HG02943 (cell line): ENCODE results near the gene MAD1L1.
"Not testable (repeated sequence)": the region's sequence is repeated elsewhere in the genome, so short reads cannot be mapped to it uniquely, and the experiment has no call there.

ENCODE experiments used
- ATAC-seq: cut with Tn5 transposase; IDR thresholded peaks from one replicate; pipeline ENCODE4 v1.9.1; 2021; ENCODE audit warnings: mild to moderate bottlenecking, low read depth, moderate library complexity; ENCODE audit not compliant: unreplicated experiment

MAD1L1 gene

GRCh38 chr7:2076649-2077064 lies 156.1 kb downstream of the MAD1L1 start:
- ATAC-seq = no peak

GRCh38 chr7:2075811-2076210 lies 156.9 kb downstream of the MAD1L1 start:
- ATAC-seq = no peak

- no peak for ATAC-seq
Measured at GRCh38 chr7:2074691-2075090, 158.1 kb downstream of the MAD1L1 start.

GRCh38 chr7:2072798-2073197 lies 159.9 kb downstream of the MAD1L1 start:
- no peak for ATAC-seq

GRCh38 chr7:2072042-2072441 lies 160.7 kb downstream of the MAD1L1 start:
- ATAC-seq = no peak

- no peak for ATAC-seq
Measured at GRCh38 chr7:2071133-2071832, 161.5 kb downstream of the MAD1L1 start.

- no peak for ATAC-seq
Measured at GRCh38 chr7:2070151-2070763, 162.5 kb downstream of the MAD1L1 start.

GRCh38 chr7:2069472-2069860 lies 163.3 kb downstream of the MAD1L1 start:
- no peak for ATAC-seq

- ATAC-seq = no peak
Measured at GRCh38 chr7:2068693-2069471, 163.9 kb downstream of the MAD1L1 start.

GRCh38 chr7:2066251-2066919 lies 166.4 kb downstream of the MAD1L1 start:
- no peak for ATAC-seq

- no peak for ATAC-seq
Measured at GRCh38 chr7:2065528-2065927, 167.2 kb downstream of the MAD1L1 start.

GRCh38 chr7:2063563-2064260 lies 169.0 kb downstream of the MAD1L1 start:
- no peak for ATAC-seq

- no peak for ATAC-seq
Measured at GRCh38 chr7:2062648-2063047, 170.1 kb downstream of the MAD1L1 start.

- ATAC-seq = no peak
Measured at GRCh38 chr7:2060701-2061100, 172.0 kb downstream of the MAD1L1 start.

- ATAC-seq = no peak
Measured at GRCh38 chr7:2059964-2060700, 172.6 kb downstream of the MAD1L1 start.

- not testable (repeated sequence) for ATAC-seq
Measured at GRCh38 chr7:2058246-2058645, 174.5 kb downstream of the MAD1L1 start.

GRCh38 chr7:2055956-2056355 lies 176.8 kb downstream of the MAD1L1 start:
- no peak for ATAC-seq

- no peak for ATAC-seq
Measured at GRCh38 chr7:2054927-2055326, 177.8 kb downstream of the MAD1L1 start.

- ATAC-seq = no peak
Measured at GRCh38 chr7:2053395-2053794, 179.3 kb downstream of the MAD1L1 start.

GRCh38 chr7:2052657-2053048 lies 180.1 kb downstream of the MAD1L1 start:
- no peak for ATAC-seq
